ENCODE data around the gene XPNPEP1.

XPNPEP1 gene

GRCh38 chr10:109922976-109923921, at the start of gene XPNPEP1:
Gene XPNPEP1, minus strand, starts transcription at chr10:109923511. Its CDS starts 78 bp downstream, at chr10:109923433.
- DNase-seq (ENCODE audit: low read depth in 3 of 3, low spot score in 1 of 3), result peak; percentile 40 to 67 (median 44)

GRCh38 chr10:109972372-109973001, 49.2 kb upstream of the XPNPEP1 start:
- no peak for DNase-seq (ENCODE audit: low read depth in 3 of 3, low spot score in 1 of 3)

- DNase-seq (ENCODE audit: low read depth in 3 of 3, low spot score in 1 of 3), result no peak
Measured at GRCh38 chr10:109971634-109972033, 48.3 kb upstream of the XPNPEP1 start.

- DNase-seq (ENCODE audit: low read depth in 3 of 3, low spot score in 1 of 3), result no peak
Measured at GRCh38 chr10:109969760-109970346, 46.5 kb upstream of the XPNPEP1 start.

GRCh38 chr10:109968953-109969759, 45.8 kb upstream of the XPNPEP1 start:
- DNase-seq (ENCODE audit: low read depth in 3 of 3, low spot score in 1 of 3), result no peak

GRCh38 chr10:109967739-109968088, 44.4 kb upstream of the XPNPEP1 start:
- DNase-seq (ENCODE audit: low read depth in 3 of 3, low spot score in 1 of 3), result no peak

GRCh38 chr10:109966961-109967738, 43.8 kb upstream of the XPNPEP1 start:
- DNase-seq (ENCODE audit: low read depth in 3 of 3, low spot score in 1 of 3), result no peak

- no peak for DNase-seq (ENCODE audit: low read depth in 3 of 3, low spot score in 1 of 3)
Measured at GRCh38 chr10:109964318-109964717, 41.0 kb upstream of the XPNPEP1 start.

GRCh38 chr10:109963439-109963838, 40.1 kb upstream of the XPNPEP1 start:
- DNase-seq (ENCODE audit: low read depth in 3 of 3, low spot score in 1 of 3), result no peak

GRCh38 chr10:109962247-109962646, 38.9 kb upstream of the XPNPEP1 start:
- DNase-seq (ENCODE audit: low read depth in 3 of 3, low spot score in 1 of 3), result no peak

GRCh38 chr10:109961174-109962001, 38.1 kb upstream of the XPNPEP1 start:
- DNase-seq (ENCODE audit: low read depth in 3 of 3, low spot score in 1 of 3), result no peak

- no peak for DNase-seq (ENCODE audit: low read depth in 3 of 3, low spot score in 1 of 3)
Measured at GRCh38 chr10:109960682-109961081, 37.4 kb upstream of the XPNPEP1 start.

GRCh38 chr10:109959259-109960145, 36.2 kb upstream of the XPNPEP1 start:
- DNase-seq (ENCODE audit: low read depth in 3 of 3, low spot score in 1 of 3), result no peak

- DNase-seq (ENCODE audit: low read depth in 3 of 3, low spot score in 1 of 3), result no peak
Measured at GRCh38 chr10:109958059-109958458, 34.7 kb upstream of the XPNPEP1 start.

GRCh38 chr10:109957092-109957797, 33.9 kb upstream of the XPNPEP1 start:
- no peak for DNase-seq (ENCODE audit: low read depth in 3 of 3, low spot score in 1 of 3)

- DNase-seq (ENCODE audit: low read depth in 3 of 3, low spot score in 1 of 3), result no peak
Measured at GRCh38 chr10:109956454-109957091, 33.3 kb upstream of the XPNPEP1 start.

GRCh38 chr10:109953766-109954165, 30.5 kb upstream of the XPNPEP1 start:
- DNase-seq (ENCODE audit: low read depth in 3 of 3, low spot score in 1 of 3), result no peak
